Stimulated activated CD8-positive, alpha-beta memory T cell treated with anti-CD3 and anti-CD28 coated beads, Interleukin-2, amount 100 ng/mL, for 1 hour (primary cell): ENCODE results near the gene TMPRSS2.

Experiments
- DNase-seq, 2 donors: peaks; one replicate each; pipeline ENCODE4 v3.0.0-alpha.2; 2020; ENCODE audit warnings: low read depth in 2 of 2

TMPRSS2 gene

GRCh38 chr21:41507521-41508414, at the start of gene TMPRSS2:
TMPRSS2 (minus strand) TSS chr21:41508158; CDS start chr21:41498133, 10,025 bp downstream.
- DNase-seq = no peak

DNA sequence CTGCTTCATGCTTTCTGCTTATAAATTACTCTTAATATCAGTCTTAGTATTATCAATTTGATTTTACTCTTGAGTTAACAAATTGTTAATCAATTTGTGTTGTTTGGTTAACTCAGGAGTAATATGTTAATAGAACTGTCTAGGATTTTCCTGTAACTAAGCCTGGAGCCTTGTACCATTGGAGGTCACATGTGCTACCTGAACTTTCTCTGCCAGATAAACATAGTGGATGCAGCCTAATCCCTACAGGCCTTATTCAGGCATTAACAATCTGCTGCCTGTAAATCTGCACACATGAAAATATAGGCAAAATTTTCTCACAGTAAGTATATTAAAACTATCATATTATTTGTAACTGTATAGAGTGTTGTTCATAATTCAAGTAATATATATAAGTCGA, 47.1 kb upstream of the TMPRSS2 start:
- DNase-seq = no peak

DNA sequence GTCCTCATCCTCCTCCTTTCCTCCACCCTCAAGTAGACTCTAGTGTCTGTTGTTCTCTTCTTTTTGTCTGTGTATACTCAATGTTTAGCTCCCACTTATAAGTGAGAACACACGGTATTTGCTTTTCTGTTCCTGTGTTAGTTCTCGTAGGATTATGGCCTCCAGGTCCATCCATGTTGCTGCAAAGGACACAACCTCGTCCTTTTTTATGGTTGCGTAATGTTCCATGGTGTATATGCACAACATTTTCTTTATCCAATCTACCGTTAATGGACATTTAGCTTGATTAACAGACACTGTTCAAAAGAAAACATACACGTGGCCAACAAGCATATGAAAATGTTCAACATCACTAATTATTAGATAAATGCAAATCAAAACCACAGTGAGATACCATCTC, 44.3 kb upstream of the TMPRSS2 start:
- DNase-seq = no peak

GRCh38 chr21:41548781-41549180, 40.8 kb upstream of the TMPRSS2 start:
- no peak for DNase-seq

DNA sequence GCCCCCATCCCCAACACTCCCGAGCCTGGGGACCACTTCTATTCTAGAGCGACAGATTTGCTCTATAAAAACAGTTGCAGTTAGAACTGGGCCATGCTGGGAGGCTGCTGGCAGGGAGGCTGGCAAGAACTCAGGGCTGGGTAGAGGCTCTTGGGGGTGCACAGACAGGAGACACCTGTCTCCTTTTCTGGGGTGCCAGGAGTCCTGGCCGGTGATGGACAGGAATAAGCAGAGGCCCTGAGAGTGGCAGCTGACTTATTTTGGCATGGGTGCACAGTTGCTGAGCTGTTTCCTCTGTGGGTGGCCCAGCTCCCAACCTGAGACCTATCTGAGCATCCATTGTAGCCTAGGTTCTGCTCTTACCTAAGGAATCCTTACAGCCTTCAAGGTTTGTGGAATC, 39.2 kb upstream of the TMPRSS2 start:
- no peak for DNase-seq

GRCh38 chr21:41545500-41546359, 37.8 kb upstream of the TMPRSS2 start:
- no peak for DNase-seq

- no peak for DNase-seq
These were observed 34.8 kb upstream of the TMPRSS2 start for GRCh38 chr21:41542727-41543126.

DNA sequence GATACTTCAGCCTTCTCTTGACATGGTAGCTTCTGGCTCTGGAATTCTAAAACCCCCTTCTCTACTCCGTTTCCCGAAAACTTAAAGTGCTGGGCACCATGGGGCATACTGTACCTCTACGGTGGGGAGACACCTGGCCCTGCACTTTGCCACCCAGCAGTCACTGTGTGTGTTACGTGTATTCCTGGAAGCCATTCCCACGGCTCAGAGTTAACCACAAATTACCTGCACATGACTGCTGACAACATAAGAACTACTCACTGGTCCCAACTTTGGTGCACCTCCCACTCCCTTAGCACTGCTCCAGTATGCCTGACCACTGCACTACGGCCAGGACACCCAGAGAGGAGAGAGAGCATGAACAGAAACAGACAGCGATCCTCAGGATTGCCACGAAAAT, 29.4 kb upstream of the TMPRSS2 start:
- no peak for DNase-seq

DNA sequence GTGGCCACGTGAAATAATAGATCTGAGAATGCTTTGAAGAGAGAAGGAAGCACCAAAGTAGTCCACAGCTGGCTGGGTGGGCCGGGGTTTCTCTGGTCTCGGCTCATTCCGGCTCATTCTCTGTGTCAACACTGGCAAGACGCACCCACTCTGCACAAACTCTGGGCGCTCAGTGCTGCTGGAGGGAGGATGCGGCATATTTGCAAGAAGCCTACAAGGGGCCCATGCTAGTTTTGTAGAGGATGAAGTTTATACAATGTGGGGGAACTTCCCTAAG, 28.8 kb upstream of the TMPRSS2 start:
- no peak for DNase-seq

DNA sequence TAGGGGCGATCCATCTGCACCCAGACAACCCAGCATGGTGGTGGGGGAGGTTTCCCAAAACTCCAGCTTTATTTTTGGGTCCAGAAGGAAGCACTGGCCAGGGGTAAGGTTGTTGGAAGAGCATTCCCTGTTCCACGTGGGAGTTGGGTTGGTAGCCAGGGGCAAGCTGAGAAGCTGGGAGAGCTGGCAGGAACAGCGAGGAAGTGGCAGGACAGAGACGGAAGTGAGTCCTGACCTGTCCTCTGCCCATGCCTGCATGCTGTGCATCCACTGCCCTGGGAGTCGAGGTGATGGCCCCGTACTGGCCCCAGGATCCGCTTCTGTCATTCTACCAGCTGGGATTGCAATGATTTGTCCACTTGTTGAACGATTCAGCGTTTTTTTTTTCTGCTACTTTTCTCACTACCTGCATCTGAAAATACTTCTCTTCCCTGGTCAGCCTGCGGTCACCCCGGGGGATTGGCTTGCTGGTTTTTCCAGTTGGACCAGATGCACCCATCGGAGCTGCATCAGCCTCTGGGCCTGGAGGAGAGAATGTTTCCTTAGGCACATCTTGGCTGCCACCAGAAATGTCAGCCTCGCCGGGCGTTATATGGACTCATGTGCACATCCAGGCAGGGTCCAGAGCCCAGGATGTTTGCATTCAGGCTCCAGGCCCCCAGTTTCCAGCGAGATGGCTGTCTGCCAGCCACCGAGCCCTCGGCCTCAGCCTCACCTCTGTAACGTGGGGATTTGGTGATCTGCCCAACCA, 28.3 kb upstream of the TMPRSS2 start:
- DNase-seq = no peak

DNA sequence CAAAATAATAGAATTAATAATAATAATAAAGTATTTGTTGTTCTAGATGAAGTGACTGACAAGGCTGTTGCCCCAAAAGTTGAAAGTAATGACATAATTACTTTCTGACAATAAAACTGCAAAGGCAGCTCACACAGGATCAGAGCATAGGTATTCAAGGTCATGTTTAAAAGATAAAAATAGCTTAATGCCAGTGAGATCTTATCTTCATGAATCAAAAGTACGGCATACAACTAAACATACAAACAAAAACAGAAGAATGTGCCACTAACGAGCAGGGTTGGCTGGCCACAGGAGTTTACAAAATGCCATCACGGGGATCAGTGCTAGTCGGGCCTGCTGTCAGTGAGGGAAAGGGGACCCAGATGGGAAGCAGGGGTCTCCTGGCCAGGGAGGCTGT, 22.4 kb upstream of the TMPRSS2 start:
- DNase-seq = no peak

- DNase-seq = no peak
These were observed 21.8 kb upstream of the TMPRSS2 start for GRCh38 chr21:41529769-41530168.

DNA sequence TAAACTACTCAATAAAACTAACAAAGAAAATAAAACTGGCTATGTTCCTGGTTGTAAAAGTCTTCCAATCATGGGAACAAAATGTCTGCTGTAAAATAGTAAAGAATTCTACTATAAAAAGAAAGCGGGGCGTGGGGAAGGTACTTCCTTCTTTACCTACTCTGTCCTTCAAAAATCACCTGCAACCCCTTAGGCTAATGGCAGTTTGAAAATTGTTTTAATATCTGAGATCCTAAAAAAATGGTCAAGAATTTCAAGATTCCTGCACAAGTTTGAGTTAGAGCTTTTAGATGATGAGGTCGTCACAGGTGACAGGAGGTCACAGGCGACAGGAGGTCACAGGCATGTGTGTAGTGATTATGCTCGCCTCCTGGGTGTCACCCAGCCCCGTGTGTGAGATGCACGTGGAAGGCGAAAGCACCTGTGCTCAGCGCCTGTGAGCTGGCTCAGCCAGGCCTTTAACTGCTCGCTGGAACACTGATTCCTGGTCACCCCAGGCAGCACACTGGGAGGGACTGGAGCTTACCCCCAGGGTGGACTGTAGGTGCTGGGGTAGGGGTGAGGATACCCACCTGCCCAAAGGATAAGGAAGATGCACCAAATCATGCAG, 18.6 kb upstream of the TMPRSS2 start:
- DNase-seq = no peak

GRCh38 chr21:41523175-41523574, 15.2 kb upstream of the TMPRSS2 start:
- DNase-seq = no peak

DNA sequence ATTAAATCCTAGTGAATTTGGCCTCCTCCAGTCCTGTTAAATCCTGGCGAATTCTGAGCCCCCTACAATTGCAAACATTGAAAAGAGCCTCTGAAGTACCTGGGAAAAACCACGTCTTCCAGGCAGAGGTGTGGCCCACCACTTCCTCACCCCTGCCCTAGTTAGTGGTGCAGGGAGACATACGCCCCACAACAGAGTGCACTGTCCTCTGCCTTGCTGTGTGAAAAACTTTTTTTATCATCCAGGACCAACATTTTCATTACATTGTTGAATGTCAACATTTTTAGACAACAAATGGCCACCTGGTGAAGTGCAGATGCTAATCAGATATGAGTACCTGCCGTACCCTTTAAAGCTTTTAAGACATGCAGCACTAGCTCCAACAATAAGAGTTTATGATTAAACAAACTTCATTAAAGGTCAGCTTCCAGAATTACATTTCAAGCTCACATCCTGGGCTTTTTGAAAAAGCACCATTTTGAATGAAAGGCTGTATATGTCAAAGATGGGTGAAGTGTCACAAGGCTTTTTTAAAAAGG, 13.6 kb upstream of the TMPRSS2 start:
- no peak for DNase-seq

DNA sequence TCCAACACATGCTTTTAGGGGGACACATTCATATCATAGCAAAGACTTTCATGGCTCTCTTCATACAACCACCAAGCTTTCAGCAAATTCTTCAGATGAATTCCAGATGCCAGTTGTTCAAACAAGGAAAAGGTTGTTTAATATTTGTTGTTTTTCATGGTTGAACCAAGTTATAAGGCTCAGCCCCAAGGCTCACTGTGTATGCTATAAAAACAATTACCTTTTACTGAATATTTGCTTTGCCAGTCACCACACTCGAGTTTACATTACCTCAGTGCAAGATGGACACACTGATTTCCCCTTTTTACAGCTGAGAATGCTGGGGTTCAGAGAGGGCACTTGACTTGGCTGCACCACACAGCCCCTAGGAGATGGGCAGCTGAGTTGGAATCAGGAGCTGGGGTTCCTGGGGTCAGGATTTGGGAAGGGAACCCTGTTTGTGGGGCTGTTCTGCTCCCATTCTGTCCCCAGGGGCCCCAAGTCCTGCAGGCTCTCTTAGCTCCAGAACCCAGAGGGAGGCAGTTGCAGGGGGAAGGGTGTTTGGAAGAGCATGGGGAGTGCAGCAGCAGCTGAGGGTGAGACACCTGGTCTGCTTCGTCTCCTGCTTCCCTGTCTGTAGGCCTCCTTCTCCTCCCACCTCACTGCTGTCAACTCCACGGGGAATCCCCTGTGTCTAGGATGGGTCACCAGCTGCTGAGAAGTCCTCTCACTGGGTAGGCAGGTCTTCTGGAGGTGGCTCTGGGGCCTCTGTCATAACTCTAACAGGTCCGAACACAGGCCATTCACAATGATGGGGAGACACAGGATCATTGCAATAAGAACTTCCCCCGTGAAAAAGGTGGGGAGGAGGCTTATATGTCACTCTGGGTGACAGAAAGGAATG, 12.8 kb upstream of the TMPRSS2 start:
- no peak for DNase-seq

DNA sequence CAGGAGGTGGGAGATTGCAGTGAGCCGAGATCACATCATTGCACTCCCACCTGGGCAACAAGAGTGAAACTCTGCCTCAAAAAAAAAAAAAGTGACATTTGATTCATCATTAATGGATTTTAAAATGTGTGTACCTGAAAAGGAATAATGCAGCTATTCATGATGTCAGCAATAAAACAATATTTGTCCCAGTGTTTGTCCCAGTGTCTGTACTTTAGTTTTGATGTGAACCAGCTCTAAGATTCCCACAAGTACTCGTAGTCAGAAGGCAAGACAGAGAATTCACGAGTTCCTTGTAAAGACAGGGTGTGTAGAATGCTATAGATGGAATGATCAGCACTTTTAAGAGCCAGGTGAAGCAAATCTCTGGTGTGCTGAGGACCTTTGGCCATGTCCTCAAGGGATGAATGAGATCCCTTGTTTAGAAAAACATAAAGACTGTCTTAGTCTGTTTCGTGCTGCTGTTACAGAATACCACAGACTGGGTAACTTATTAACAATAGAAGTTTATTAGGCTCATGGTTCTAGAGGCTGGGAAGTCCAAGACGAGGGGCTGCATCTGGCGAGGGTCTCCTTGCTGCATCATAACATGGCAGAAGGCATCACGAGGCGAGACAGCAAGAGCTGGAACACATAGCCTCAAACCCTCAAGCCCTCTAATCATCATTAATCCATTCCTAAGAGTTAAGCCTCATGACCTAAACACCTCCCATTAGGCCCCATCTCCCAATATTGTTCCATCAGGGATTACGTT, 12.0 kb upstream of the TMPRSS2 start:
- DNase-seq = no peak

GRCh38 chr21:41518757-41519156, 10.8 kb upstream of the TMPRSS2 start:
- DNase-seq = no peak

DNA sequence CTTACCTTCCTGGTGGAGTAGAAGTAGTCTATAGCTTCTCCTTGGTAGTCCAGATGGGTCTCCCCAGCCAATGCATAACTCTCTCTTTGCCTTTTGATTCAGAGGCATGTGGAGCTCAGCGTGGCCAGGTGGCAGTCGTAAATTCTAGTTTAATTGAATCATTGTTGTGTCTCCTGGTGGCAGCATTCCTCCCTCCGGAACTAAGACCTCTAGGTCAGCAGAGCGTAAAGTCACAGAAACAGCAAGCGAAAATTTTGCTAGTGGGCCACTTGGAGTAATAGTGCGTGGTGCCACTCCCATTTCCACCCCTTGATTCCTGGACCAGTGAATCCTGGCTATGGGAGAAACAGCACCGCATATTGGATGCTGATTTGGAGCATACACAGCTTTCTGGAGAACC, 3.9 kb upstream of the TMPRSS2 start:
- DNase-seq = no peak

DNA sequence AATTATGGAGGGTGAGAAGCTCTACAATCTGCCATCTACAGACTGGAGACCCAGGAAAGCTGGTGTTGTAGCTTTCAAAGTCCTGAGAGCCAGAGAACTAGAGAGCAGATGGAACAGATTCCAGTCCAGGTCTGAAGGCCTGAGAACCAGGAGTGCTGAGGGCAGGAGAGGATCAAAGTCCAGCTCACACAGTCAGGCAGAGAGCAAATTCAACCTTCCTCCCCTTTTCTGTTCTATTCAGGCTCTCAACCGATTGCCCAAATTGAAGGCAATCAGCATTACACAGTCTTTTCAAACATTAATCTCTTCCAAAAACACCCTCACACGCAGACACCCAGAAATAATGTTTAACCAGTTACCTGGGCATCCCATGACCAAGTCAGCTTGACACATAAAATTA, 2.5 kb upstream of the TMPRSS2 start:
- DNase-seq = no peak
